HK-2 (cell line): ENCODE data around the gene XAGE2.
"Not testable (repeated sequence)": the region's sequence is repeated elsewhere in the genome, so short reads cannot be mapped to it uniquely, and the experiment has no call there.

ENCODE experiments used
- DNase-seq: peaks from one replicate; pipeline ENCODE4 v3.0.0-alpha.2; 2018; ENCODE audit not compliant: unreplicated experiment

The XAGE2 gene, protein sequence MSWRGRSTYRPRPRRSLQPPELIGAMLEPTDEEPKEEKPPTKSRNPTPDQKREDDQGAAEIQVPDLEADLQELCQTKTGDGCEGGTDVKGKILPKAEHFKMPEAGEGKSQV

DNA sequence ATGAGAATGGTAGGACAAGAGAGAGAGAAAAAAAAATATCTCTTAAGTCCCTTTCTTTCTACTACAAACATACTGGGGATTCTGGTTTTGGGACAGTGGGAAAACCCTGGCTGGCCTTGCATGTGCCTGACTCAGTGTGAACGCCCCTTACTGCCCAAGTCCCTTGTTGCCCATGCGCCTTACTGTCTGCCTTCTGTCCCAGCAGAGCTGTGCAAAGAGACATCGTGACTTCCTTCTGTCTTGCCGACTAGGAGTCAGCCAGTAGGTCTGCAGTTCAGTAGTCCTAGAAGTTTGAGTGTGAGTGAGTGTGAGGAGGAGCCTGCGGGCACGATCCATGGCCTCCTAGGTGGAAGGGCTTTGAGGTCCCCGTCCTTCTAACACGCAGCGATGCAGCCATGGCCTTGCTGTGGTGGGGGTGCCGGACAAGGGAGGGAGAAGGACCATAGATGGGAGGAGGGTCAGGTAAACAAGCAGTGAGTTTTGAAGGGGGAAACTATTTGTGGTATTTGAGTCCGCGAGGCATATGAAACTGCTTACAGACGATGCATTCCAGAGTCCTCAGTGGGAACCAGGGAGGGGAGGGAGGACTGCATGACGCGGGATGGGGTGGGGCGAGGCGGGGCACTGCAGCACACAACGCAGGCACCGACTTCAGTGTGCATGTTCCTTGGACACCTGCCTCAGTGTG, at the start of gene XAGE2:
Gene XAGE2 (plus strand): TSS at position 654 of the 688 bp plus-strand sequence. CDS start 994 bp downstream, outside the sequence.
- no peak for DNase-seq

DNA sequence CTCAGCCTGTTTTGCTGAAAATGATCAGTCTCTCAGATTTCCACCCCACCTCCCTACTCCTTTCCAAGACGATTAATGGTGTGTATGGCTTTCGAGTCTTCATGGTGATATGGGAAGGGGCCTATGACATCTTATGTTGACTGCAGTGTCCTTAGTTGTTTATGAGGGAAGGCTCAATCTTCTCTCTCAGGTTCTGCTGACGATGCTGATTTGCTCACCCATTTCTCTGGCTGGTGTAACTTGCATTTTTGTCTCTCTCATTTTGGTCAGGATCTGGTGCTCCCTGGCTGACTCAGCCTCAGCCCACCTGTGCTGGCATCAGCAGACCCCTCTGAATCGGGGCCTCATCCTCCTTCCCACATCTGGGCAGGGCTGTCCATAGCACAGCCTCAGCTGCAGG, 31.4 kb upstream of the XAGE2 start:
- no peak for DNase-seq

GRCh38 chrX:52341493-52341892, 27.3 kb upstream of the XAGE2 start:
- DNase-seq: no peak

DNA sequence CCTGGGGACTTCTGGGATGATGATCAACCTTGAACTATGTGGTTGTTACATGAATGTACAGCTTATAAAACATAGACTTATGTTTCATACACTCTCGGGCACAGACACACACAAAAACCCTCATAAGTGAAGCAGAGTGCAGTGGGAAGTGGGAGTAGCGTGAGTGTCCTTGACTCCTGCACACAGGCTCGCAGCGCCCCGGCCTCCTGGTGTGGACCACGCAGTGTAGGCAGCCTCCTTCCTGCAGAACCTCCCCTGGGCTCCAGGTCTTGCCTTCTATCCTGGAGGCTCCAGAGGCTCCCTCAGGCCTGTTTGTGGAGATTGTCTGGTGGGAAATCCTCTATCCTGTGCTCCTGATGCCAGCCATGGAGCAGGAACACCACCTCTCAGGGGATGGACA, 25.7 kb upstream of the XAGE2 start:
- not testable (repeated sequence) for DNase-seq

- peak; percentile 30 for DNase-seq
Measured at GRCh38 chrX:52345402-52345801, 23.4 kb upstream of the XAGE2 start.

DNA sequence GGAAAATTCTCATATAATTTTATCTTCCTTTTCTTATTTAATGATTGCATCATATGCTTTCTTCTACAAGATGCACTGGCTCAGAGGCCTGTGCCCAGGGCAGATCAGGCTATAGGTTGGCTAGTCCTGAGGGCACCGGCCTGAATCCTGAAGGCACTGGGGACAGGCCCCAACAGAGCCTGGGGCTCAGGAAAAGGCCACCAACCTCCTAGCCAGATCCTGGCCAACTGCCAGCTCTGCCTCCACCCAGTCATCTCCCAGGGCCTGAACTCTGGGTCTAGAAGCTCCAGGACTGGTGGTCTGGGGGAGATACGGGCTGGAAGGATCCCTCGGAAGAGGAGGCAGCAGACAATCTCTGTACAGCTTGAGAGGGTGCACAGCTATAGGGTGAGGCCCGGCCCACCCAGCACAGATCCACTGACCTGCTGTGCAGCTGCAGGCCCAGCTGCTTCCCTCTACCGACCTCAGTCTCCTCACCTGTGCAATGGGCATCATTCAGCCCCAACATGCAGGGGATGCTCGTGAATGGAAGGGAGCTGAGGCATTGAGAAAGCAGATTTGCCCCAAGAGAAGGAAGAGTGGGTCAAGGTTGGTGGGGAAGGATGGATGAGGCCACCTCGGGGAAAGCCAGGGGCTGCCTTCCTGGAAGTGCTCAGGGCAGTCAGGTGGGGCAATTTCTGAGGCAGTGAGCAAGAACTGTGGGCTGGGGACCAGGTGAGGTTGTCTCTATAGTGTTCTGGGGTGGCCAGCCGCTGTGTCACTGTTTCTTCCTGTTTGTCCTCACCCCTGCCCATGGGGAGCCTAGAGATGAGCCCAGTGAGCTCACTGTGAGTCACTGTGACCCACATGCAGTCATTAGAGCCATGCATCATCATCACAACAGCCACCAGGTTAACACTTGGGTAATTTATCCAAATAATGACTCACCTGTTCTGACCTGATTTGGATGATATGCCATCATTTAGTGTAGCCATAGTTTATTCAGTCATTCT, 22.4 kb upstream of the XAGE2 start:
- DNase-seq: peak; percentile 43

- DNase-seq: no peak
Measured at GRCh38 chrX:52349681-52350080, 19.1 kb upstream of the XAGE2 start.

DNA sequence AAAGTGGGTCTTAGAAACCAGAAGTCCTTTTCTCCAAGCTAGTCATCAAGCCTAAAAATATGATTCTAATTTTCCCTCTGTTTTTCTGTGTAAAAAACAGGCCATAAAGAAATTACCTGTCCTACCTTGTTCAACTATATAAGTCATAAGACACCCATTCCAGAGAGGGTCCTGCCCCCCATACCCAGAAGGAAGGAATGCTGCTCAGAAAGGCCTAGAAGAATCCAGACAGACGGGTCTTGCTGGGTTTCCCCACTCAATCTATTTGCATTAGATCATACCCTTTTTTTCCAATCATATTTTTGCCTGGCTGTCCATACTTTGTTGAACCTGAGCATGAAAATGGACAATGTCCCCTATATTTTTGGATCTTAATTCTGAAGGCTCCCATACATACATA, 16.3 kb upstream of the XAGE2 start:
- DNase-seq: no peak

DNA sequence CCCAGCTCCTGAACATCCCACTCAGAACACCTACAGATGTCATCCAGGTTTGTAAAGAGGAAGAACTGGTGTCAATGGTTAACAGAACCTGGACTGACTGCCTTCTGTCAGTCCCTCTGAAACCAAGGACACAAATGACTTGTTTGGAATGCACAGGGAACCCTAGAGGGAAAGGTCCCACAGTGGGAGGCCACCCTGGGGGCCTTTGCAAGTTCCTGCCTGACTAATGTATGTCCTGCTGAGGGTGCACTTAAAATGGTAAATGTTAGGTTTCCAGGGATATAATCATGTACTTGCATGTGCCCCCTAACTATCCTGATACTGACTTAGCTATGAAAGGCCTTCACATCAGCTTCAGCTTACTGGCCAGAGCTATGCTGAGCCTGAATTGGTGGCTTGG, 15.0 kb upstream of the XAGE2 start:
- no peak for DNase-seq

DNA sequence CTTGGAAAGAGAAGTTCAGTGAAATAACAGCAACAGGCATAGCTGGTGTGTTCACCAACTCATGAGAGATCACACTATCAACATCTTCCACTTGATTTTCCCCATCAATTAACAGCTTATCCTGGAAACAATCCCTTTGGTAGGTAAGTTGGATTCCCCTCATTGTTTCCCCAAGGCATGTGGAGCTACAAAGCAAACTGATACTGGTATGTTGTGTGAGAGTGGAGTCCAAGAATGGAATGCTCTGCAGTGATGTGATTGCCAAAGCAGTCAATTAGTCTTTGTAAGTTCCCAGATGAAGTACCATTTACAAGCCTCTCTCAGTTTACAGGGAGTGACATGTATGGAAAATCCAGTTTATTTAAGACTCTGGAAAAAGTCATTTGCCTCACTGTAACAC, 13.7 kb upstream of the XAGE2 start:
- DNase-seq: no peak

DNA sequence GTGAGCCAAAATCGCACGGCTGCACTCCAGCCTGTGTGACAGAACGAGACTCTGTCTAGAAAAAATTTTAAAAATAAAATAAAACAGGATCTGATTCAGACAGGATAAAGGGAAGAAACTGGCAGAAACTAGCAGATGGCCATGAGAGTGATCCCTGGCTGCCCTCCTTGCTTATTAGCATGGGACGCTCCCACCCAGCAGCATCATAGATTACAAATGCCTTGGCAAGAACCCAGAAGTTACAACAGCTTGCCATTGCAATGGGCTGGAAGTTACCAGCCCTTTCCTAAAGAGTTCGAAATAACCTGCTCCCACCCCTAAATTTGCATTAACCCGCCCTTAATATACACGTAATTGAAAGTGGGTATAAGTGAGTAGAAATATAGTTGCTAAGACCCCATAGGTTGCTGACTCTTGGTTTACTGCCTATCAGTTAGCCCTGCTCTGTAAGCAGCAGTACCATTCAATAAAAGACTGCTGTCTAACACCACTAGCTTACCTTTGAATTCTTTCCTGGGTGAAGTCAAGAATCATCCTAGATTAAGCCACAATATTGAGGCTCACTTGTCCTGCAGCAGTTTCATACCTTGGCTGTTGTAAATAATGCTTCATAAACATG, 9.1 kb upstream of the XAGE2 start:
- no peak for DNase-seq

- no peak for DNase-seq
Measured at GRCh38 chrX:52361941-52362340, 6.9 kb upstream of the XAGE2 start.

DNA sequence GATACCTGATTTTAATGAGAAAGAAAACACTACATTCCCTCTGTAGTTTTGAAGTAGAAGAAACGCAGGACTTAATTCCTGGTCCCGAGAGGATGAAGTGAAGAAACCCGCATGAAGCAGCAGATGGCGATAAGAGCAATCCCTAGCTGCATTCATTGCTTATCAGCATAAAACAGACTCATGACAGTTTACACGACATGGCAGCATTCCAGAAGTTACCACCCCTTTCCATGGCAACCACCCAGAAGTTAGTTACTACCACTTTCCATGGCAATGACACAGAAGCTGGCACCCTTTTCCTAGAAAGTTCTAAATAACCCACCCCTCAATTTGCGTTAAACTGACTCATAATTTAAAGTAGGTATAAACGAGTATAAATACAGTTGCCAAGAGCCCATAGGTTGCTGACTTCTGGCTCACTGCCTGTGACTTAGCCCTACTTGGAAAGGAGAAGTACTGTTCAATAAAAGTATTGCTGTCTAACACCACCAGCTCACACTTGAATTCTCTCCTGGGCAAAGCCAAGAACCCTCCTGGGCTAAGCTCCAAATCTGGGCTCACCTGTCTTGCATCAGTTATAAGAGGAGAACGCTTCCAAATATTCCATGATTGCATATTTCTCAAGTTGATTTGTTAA, 5.5 kb upstream of the XAGE2 start:
- no peak for DNase-seq

GRCh38 chrX:52378870-52379269, 10.0 kb downstream of the XAGE2 start:
- no peak for DNase-seq

GRCh38 chrX:52380993-52381392, 12.2 kb downstream of the XAGE2 start:
- no peak for DNase-seq

DNA sequence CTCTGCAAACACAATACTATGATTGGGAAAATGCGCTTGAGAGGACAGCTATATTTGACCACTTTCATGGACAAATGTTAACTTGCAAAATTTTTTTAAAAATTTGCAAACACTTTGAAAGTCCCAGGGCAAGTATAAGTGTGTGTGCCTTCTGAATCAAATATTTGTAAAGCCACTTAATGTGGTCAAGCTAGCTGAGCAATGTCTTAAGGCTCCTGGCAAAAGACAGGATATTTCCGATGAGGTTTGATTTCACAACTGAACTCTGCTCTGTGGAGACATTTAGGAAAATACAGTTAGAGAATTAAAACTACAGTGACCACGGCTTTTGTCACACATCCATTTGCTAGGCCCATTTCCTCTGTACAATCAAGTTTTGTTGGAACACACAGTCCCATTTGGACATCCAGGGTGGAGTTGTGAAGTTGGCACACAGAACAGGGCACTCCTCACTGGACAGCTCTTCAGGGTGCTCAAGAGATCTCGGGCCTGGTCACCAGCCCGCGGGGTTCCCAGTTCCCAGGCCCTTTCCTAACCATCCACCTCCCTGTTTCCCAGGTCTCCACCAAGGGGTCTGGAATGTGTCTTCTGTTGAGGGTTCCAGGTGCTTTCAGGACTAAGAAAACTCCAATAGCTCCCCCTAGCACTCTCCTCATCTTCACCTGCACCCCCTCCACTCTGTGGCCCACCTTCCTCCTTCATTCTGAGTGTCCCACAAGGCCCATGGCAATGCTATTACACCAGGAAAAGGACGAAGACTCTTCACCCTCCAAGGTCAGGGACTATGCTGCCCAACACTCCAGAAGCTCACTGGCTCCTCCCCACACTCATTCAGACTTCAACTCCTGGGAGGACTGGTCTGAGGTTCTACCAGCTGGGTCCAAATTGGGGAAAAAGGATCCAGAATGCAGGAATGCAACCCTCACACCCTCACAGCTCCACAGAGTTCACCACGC, 41.9 kb downstream of the XAGE2 start:
- DNase-seq: no peak

DNA sequence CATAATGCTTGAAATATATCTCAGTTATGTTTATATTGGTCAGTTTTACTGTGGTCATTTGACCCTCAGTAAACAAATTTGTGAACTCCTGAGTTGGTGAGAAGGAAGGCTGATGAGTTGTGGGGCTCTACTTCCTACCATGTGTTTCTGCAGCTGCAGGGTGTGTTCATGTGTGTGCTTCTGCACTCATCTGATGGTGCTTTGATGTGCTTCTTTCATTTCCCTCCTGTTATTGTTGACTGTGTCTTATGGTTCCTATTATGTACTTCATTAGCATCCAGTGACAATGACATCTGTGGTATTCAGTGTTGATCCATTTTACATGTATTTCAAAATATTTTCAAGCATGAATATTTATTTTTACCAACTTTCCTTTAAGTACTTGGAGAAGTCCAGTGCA, 46.5 kb downstream of the XAGE2 start:
- no peak for DNase-seq

- no peak for DNase-seq
Measured at GRCh38 chrX:52416816-52417215, 48.0 kb downstream of the XAGE2 start.

DNA sequence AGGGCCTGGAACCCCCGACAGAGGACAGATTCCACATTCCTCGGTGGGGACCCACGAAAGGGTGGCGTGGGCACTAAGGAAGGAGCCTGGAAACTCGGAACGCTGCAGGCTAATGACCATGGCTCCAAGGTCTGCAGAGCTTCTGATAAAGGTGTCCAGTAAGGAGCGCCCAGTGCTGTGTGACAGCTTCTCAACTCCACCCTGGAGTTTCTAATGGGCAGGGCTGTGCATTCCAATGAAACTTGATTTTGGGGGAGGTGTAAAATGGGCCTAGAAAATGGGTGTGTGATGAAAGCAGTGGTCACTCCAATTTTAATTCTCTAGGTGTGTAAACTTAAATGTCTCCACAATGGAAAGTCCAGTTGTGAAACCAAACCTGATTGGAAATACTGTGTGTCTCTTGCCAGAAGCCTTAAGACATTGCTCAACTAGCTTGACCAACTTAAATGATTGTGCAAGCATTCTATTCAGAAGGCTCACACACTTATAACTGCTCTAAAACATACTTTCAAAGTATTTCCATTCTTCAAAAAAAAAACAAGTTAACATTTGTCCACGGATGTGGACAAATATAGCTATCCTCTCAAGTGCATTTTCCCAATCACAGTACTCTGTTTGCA, 52.1 kb downstream of the XAGE2 start:
- no peak for DNase-seq

- DNase-seq: no peak
Measured at GRCh38 chrX:52422884-52423283, 54.1 kb downstream of the XAGE2 start.
